GM12874 (cell line): ENCODE measurements around the gene CLTA.

Experiments used
- TF ChIP-seq, protein P1 (sequence below): IDR thresholded peaks from 2 replicates; pipeline ENCODE4 v1.5.1; 2011; ENCODE audit warnings: low read depth, mild to moderate bottlenecking, control low read depth, low read length, moderate library complexity; ENCODE audit not compliant: insufficient read depth

CLTA gene

DNA sequence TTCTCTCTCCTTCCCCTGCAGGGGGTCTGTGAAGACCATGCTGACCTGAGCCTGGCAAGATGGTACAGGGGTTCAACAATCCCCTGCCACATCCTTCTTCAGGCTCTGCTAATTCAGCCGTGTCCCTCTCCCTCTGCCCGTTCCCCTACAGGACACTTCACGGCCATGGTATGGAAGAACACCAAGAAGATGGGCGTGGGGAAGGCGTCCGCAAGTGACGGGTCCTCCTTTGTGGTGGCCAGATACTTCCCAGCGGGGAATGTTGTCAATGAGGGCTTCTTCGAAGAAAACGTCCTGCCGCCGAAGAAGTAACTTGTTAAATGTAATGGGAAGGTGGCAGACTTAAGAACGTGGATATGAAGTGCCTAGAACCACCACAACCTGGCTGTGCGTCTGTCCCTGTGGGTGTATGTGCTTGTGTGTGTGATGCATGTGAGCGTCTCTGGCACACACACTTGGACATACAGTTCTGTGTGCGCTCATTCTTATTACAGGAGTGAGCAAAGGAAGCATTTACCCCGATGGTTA lies 28.4 kb upstream of the CLTA start:
- TF ChIP-seq, protein P1, sequence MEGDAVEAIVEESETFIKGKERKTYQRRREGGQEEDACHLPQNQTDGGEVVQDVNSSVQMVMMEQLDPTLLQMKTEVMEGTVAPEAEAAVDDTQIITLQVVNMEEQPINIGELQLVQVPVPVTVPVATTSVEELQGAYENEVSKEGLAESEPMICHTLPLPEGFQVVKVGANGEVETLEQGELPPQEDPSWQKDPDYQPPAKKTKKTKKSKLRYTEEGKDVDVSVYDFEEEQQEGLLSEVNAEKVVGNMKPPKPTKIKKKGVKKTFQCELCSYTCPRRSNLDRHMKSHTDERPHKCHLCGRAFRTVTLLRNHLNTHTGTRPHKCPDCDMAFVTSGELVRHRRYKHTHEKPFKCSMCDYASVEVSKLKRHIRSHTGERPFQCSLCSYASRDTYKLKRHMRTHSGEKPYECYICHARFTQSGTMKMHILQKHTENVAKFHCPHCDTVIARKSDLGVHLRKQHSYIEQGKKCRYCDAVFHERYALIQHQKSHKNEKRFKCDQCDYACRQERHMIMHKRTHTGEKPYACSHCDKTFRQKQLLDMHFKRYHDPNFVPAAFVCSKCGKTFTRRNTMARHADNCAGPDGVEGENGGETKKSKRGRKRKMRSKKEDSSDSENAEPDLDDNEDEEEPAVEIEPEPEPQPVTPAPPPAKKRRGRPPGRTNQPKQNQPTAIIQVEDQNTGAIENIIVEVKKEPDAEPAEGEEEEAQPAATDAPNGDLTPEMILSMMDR, result no peak

- TF ChIP-seq, protein P1, result no peak
Measured at GRCh38 chr9:36163049-36163785, 27.5 kb upstream of the CLTA start.

DNA sequence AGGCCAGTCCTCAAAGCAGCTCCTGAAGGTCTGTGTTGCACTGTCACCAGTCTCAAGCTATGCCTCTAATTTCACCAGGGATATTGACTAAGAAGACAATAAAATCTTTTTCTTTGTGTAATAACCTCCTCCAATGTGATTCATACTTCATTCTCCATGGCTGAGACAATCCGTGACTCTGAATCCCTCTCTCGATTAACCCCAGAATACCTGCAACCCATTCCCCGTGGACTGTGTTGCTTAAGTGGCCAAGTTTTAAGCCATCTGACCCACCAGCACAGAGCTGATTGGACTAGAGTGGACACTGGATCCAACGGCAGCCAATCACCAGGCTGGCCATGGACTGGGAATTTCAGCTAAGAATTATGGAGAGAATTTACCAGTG lies 26.9 kb upstream of the CLTA start:
- TF ChIP-seq, protein P1, result no peak

DNA sequence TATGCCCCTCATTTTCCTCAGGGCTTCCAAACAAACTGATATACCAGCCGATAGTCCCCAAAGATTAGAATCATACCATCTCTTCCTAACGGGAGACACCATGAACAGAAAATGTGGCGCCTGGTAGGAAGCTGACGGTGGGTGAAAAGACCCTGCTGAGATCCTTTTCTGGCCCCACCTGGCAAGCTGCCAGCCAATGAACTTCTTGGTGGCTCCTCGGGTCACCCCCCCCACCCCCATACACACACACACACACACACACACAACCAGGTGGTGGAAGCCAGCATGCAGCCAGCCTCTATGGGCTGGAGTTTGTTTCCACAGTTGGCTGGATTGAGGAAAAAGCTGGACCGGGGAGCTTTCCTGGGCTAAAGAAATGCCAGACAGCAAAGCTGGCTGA lies 26.3 kb upstream of the CLTA start:
- TF ChIP-seq, protein P1, result no peak

- TF ChIP-seq, protein P1, result no peak
Measured at GRCh38 chr9:36164989-36165388, 25.7 kb upstream of the CLTA start.

DNA sequence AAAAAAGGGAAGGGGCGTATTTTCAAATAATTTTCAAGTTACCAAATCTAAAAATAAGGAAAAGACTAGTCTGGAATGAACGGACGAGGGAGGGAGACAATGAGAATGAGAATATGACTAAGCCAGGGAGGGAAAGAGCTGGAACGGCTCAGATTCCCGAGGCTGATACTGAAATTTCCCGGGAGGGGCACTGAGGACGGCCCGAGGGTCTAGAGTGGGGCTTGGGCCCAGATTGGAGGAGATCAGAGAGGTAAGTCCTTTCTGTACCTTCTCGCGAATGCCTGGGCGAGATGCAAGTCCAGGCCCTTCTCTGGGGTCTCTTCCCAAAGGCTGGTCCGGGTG lies 24.9 kb upstream of the CLTA start:
- TF ChIP-seq, protein P1, result no peak

- TF ChIP-seq, protein P1, result peak; percentile 95
Measured at GRCh38 chr9:36166168-36166927, 24.4 kb upstream of the CLTA start.
